Amniotic stem cell (primary cell): ENCODE measurements around the gene PNPLA7.
"Not testable (repeated sequence)": the region's sequence is repeated elsewhere in the genome, so short reads cannot be mapped to it uniquely, and the experiment has no call there.

Experiments used
- DNase-seq: peaks from one replicate; lab custom pipeline; 2025; lab: John Stamatoyannopoulos, UW

The PNPLA7 gene

DNA sequence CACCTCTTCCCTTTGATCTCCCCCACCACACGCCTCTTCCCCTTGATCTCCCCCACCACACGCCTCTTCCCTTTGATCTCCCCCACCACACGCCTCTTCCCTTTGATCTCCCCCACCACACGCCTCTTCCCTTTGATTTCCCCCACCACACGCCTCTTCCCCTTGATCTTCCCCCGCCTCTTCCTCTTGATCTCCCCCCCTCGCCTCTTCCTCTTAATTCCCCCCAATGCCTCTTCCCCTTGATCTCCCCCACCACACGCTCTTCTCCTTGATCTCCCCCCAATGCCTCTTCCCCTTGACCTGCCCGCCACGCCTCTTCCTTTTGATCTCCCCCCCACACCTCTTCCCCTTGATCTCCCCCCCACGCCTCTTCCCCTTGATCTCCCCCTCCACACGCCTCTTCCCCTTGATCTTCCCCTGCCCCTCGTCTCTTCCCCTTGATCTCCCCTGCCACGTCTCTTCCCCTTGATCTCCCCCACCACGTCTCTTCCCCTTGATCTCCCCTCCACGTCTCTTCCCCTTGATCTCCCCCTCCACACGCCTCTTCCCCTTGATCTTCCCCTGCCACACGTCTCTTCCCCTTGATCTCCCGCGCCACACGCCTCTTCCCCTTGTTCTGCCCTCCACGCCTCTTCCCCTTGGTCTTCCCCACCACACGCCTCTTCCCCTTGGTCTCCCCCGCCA is 99.5 kb downstream of the PNPLA7 start:
- not testable (repeated sequence) for DNase-seq

GRCh38 chr9:137449931-137450538 is 100.2 kb downstream of the PNPLA7 start:
- DNase-seq, result no peak

DNA sequence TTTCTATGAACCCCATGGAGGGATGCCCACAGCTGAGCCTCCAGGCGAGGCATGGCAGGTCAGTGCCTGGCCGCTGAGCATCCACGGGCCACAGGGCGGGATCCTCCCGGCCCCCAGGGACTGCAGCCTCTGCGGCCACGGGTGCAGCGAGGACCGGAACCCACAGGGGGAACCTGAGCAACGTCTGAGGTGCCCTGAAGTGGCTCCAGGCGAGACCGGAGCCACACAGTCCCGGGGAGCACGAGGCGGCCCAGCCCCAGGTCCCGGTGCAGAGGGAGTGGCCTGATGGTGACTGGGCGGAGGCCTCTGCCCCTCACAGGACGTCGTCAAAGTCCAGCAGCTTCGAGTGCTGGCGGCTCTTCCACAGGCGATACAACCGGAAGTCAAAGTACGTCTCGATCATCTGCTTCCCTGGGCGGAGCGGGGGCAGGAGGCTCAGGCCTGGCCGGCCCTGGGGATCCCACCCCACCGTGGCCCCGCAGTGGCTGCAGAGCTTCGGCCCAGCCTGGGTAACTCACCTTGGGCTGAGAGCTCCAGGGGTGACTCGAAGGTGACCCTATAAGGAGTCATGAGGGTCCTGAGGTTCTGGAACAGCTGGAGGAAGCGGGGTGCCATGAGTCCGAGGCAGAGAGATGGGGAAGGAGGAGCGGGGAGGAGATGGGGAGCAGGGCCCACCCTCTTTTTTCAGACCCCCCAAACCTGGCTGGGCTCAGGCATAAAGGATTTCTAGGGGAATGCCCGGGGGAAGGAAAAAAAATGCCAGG is 100.9 kb downstream of the PNPLA7 start:
- DNase-seq, result no peak

DNA sequence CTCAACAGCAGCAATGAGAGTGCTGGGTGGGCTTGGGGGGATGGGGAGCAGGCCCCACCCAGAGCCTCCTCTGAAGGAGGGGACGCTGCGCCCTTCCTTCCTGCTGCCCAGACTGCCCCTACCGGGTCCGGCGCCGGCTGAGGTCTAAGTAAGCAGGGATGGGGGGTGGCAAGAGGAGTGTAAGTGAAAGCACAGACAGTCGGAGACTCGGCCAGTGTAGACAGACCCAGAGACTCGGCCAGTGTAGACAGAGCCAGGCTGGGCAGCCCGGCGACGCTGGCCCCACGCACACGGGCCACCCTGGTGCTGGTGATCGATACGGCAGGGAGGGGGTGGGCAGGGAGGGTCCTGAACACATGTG is 101.6 kb downstream of the PNPLA7 start:
- DNase-seq, result no peak

GRCh38 chr9:137447722-137448601 is 102.2 kb downstream of the PNPLA7 start:
- no peak for DNase-seq

DNA sequence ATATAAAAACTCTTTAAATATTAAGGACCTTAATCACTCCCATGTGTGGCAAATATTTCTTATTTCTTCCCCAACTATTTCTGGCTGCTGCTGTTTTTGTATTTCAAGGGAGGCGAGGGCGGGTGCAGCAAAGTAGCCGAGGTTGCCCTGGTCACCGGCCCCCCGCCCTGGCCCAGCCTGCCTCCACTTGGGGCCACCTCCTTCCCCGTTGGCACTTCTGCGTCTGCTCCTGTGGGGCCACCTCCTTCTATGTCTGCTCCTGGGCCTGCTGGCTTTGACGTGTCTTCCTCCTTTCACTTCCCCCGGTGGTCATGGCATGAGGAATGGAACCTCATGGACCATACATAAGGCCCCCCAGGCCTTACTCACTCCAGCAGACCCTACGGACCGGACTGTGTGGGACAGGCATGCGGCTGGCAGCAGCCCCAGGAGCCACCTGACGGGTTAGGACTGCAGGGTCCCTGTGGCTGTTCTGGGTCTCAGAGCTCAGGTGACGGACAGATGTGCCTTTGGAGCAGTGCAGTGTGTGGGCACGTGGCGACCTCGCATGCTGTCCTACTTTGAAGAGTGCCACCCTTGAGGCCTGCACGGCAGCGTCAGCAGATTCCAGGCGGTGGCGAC is 103.2 kb downstream of the PNPLA7 start:
- no peak for DNase-seq

- DNase-seq, result no peak
Measured at GRCh38 chr9:137445930-137446431, 104.2 kb downstream of the PNPLA7 start.

GRCh38 chr9:137445275-137445807 is 104.9 kb downstream of the PNPLA7 start:
- no peak for DNase-seq

DNA sequence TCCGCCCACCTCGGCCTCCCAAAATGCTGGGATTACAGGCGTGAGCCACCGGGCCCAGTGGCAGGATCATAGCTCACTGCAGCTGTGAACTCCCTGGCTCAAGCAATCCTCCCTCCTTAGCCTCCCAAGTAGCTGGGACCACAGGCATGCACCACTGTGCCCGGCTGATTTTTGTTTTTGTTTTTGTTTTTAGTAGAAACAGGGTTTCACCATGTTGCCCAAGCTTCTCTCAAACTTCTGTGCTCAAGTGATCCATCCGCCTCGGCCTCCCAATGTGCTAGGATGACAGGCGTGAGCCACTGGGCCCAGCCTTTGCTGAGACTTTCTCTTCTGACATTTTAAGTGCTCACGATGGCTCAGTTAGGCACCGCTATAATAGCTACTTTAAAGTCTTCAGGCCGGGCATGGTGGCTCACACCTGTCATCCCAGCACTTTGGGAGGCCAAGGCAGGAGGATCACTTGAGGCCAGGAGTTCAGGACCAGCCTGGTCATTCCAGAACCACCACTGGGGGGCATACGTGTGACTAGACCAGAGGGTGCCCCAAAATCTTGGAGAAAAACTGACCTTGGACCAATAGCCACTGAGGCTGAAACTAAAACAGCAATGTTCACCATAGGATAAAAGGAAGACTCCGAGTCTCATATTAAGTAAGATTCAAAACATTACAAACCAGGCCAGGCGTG is 106.0 kb downstream of the PNPLA7 start:
- DNase-seq, result no peak

DNA sequence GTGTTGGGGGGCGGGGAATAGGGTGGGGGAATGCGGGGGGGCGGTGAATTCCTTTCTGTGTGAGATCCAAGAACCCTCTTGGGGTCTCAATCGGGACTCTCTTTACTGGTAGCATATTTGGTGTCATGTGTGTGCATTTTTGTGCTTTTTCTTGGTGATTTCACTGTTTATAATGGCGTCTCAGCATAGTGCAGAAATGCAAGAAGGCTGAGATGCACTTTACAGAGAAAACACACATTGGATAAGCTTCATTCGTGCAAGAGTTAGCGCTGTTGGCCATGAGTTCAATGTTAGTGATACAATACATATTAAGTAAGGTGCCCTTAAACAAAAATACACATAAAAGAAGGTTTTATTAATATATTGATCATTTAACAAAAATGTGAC is 108.3 kb downstream of the PNPLA7 start:
- DNase-seq, result no peak

- DNase-seq, result no peak
Measured at GRCh38 chr9:137441289-137441934, 108.8 kb downstream of the PNPLA7 start, which contains the start of gene ENTPD8. Gene ENTPD8 (minus strand): TSS chr9:137441357. CDS start chr9:137438285, 3,072 bp downstream.

GRCh38 chr9:137439158-137439714 is 111.0 kb downstream of the PNPLA7 start:
- no peak for DNase-seq

DNA sequence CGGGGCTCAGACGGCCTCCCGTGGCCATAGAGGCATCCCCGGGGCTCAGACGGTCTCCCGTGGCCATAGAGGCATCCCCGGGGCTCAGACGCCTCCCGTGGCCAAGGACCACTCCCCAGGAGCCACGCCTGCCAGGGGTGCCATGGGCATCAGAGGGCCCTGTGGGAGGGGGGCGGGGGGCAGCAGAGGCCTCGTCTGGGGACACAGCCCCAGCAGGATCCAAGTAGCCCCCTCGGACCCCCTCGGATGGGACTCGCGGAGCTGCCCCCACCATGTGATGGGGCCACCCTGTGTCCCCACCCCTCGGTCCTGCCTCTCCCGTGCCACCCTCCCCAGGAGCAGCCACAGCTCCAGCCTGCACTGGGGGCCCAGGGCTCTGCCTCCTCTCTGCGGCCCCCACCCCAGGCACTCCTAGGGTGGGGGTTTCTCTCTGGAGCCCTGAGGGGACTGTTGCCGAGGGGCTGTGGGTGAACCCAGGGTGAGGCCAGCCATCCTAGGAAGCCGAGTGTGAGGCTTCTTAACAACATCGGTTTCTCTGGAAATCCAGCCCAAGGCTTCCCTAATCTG is 111.5 kb downstream of the PNPLA7 start:
- DNase-seq, result no peak

DNA sequence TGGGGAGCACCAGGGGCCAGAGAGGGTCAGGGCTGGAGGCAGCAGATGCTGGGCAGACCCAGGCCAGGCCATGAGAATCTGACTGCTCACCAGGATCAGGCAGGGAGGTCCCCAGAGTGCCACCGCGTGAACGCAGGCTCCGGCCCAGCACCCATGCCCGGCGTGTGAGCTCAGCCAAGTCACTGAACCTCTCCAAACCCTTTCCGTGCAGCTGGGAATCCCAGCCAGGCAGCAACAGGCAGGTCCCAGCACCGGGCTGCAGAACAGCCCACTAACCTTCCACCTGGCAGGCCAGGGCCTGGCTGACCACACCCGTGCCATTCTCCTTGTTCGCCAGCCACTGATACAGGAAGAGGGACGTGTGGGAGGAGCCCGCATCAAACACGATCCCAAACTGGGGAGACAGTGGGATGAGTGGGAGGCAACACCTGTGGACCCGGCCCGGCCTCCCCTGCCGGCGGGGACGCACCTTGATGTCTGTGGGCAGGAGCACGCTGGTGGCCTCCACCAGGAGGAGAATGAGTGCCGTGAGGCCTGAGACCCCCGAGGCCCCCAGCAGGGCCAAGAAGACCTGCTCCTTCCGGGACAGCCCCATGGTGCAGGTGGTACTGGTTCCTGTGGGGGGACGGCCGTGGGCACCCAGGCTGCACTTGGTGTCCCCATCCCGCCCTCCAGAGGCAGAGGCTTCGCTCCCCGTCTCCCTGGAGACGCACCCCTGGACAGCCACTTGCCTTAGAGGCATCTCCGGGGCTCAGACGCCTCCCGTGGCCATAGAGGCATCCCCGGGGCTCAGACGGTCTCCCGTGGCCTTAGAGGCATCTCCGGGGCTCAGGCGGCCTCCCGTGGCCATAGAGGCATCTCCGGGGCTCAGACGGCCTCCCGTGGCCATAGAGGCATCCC is 112.3 kb downstream of the PNPLA7 start:
- no peak for DNase-seq

GRCh38 chr9:137436761-137437600 is 113.2 kb downstream of the PNPLA7 start:
- DNase-seq, result no peak

- DNase-seq, result no peak
Measured at GRCh38 chr9:137435980-137436760, 114.0 kb downstream of the PNPLA7 start.
